Endothelial cell of umbilical vein (primary cell): ENCODE measurements around the gene ATXN1.

Source experiments
- CTCF ChIP-seq, 2 donors: IDR thresholded peaks; 1 replicate in 1 of 2; 2 replicates in 1 of 2; pipeline ENCODE4 v1.5.1; 2011; ENCODE audit warnings: low read length in 2 of 2, mild to moderate bottlenecking in 2 of 2, moderate library complexity in 2 of 2, control low read depth in 1 of 2, inconsistent platforms in 1 of 2, low read depth in 1 of 2; ENCODE audit not compliant: insufficient read depth in 1 of 2; ENCODE audit errors: extremely low read depth in 1 of 2
- JUN ChIP-seq: IDR thresholded peaks from 2 replicates; pipeline ENCODE4 v1.6.1; 2011; ENCODE audit warnings: borderline replicate concordance, low read depth; ENCODE audit not compliant: insufficient read length, insufficient read depth
- POLR2A ChIP-seq: IDR thresholded peaks from 2 replicates; pipeline ENCODE4 v1.6.1; 2012; ENCODE audit warnings: low read depth, mild to moderate bottlenecking, control low read depth, low read length

DNA sequence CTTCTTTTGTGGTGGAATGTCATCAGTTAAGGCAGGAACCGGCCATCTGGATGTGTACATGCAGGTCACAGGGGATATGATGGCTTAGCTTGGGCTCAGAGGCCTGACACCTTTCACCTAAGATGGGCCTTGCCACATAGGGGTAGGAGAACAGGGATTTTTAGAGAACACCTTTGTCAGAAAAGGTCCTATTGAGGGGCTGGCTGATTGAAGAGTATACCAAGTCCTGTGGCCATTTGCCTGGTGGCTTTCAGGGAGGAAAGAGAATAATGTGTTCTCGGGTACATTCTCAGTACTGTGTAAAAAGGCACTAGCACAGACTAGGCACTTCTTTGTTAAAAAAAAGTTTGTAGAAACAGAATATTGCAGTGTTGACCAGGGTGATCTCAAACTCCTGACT is 496.5 kb downstream of the ATXN1 start:
- TF ChIP-seq CTCF (IDR thresholded peaks at IDR 0.05; ENCODE audit: extremely low read depth in 1 of 2, insufficient read depth in 1 of 2, low read depth in 1 of 2, low read length in 2 of 2) (no peak), JUN (no peak), POLR2A (no peak)
